GM19193 (cell line): Measurements from ENCODE around the gene LRRIQ4.

Experiments
- POLR2A ChIP-seq: IDR thresholded peaks from 4 replicates; pipeline ENCODE4 v1.6.1; 2011; ENCODE audit not compliant: insufficient read depth, insufficient read length; ENCODE audit errors: extremely low read depth

LRRIQ4 gene

GRCh38 chr3:169812332-169813235, at the start of gene LRRIQ4, which contains the start of gene LRRC34:
TSS of gene LRRIQ4 (plus strand) at chr3:169812870. CDS start at chr3:169821922, 9,052 bp downstream.
TSS of gene LRRC34 (minus strand) at chr3:169812904. CDS start at chr3:169812548, 356 bp downstream.
- TF ChIP-seq POLR2A, result peak; percentile 10

- TF ChIP-seq POLR2A, result no peak
These were observed 48.3 kb upstream of the LRRIQ4 start for GRCh38 chr3:169764312-169764881.

- peak; percentile 94 for TF ChIP-seq POLR2A
These were observed 47.6 kb upstream of the LRRIQ4 start, which contains the start of gene TERC for GRCh38 chr3:169764882-169765612. TSS of gene TERC (minus strand) at chr3:169765060.

- peak; percentile 46 for TF ChIP-seq POLR2A
These were observed 43.1 kb upstream of the LRRIQ4 start, which contains the start of gene ACTRT3 for GRCh38 chr3:169769287-169770181. TSS of gene ACTRT3 (minus strand) at chr3:169769561. CDS start at chr3:169769520, 41 bp downstream.

- no peak for TF ChIP-seq POLR2A
These were observed 41.0 kb upstream of the LRRIQ4 start for GRCh38 chr3:169771497-169772304.

- no peak for TF ChIP-seq POLR2A
These were observed 40.3 kb upstream of the LRRIQ4 start for GRCh38 chr3:169772305-169772896.

GRCh38 chr3:169772897-169773816, 39.5 kb upstream of the LRRIQ4 start, which contains the start of gene MYNN:
TSS of gene MYNN (plus strand) at chr3:169773396. CDS start at chr3:169774296, 900 bp downstream.
- TF ChIP-seq POLR2A, result peak; percentile 98

- no peak for TF ChIP-seq POLR2A
These were observed 38.5 kb upstream of the LRRIQ4 start for GRCh38 chr3:169774186-169774585.

- no peak for TF ChIP-seq POLR2A
These were observed 34.8 kb upstream of the LRRIQ4 start for GRCh38 chr3:169777822-169778221.

GRCh38 chr3:169780742-169781141, 31.9 kb upstream of the LRRIQ4 start:
- no peak for TF ChIP-seq POLR2A

- TF ChIP-seq POLR2A, result no peak
These were observed 31.3 kb upstream of the LRRIQ4 start for GRCh38 chr3:169781209-169781855.
